SK-N-MC (cell line): ENCODE data around the gene CDKL1.

Experiments used
- EZH2 ChIP-seq: fragments of 200-600 bp; sonication (generic); IDR thresholded peaks from one replicate; pipeline ENCODE4 v1.6.1; 2017; ENCODE audit warnings: antibody characterized with exemption
- FOXP2 ChIP-seq: optimal IDR thresholded peaks from 2 replicates; pipeline ENCODE3; 2011; ENCODE audit warnings: mild to moderate bottlenecking, moderate library complexity; ENCODE audit not compliant: insufficient read depth; ENCODE audit errors: extremely low read length, control extremely low read depth
- POLR2AphosphoS5 ChIP-seq: IDR thresholded peaks from 2 replicates; pipeline ENCODE4 v1.6.1; 2012; ENCODE audit warnings: mild to moderate bottlenecking, low read depth, low read length, borderline replicate concordance

- no peak for TF ChIP-seq POLR2AphosphoS5
- TF ChIP-seq EZH2: no peak
- TF ChIP-seq FOXP2: no peak
Measured at GRCh38 chr14:50362764-50363713, 33.6 kb downstream of the CDKL1 start.
